HepG2 (cell line): Measurements from ENCODE around the gene MARCHF2. TPM values are rescaled to one million over a fixed set of nuclear protein-coding genes. Genes with fewer than 3 reads are reported as not detected.

Source experiments
- AGO2 ChIP-seq: fragments of 200-400 bp; formaldehyde crosslinking; optimal IDR thresholded peaks from 2 replicates; pipeline ENCODE3; 2017; ENCODE audit warnings: mild to moderate bottlenecking, low read depth, low read length, moderate library complexity
- BATF2 ChIP-seq: sonication (generic); formaldehyde crosslinking; IDR thresholded peaks from 2 replicates; pipeline ENCODE4 v1.8.0; 2022; ENCODE audit warnings: mild to moderate bottlenecking, missing genetic modification reagents, moderate library complexity
- DZIP1 ChIP-seq: sonication (generic); formaldehyde crosslinking; IDR thresholded peaks from 2 replicates; pipeline ENCODE4 v1.5.0; 2020; ENCODE audit warnings: mild to moderate bottlenecking, missing genetic modification reagents
- FLYWCH1 ChIP-seq: sonication (generic); formaldehyde crosslinking; IDR thresholded peaks from 2 replicates; pipeline ENCODE4 v1.8.1; 2023; ENCODE audit warnings: mild to moderate bottlenecking, missing genetic modification reagents
- HNRNPK ChIP-seq: fragments of 200-400 bp; formaldehyde crosslinking; IDR thresholded peaks from 2 replicates; pipeline ENCODE4 v1.6.1; 2018; ENCODE audit warnings: low read length, low read depth, moderate library complexity, mild to moderate bottlenecking; ENCODE audit not compliant: poor library complexity, severe bottlenecking
- MBNL3 ChIP-seq: fragments of 250-450 bp; sonication (Bioruptor Pico); conservative IDR thresholded peaks from 2 replicates; pipeline ENCODE4 v1.8.0; 2022; ENCODE audit warnings: mild to moderate bottlenecking, inconsistent platforms
- MTA3 ChIP-seq: sonication (generic); formaldehyde crosslinking; IDR thresholded peaks from 2 replicates; pipeline ENCODE4 v1.4.0; 2020; ENCODE audit warnings: missing genetic modification reagents
- ONECUT2 ChIP-seq: sonication (generic); formaldehyde crosslinking; IDR thresholded peaks from 2 replicates; pipeline ENCODE4 v1.4.0; 2020; ENCODE audit warnings: missing genetic modification reagents
- PRPF4 ChIP-seq: fragments of 200-400 bp; formaldehyde crosslinking; IDR thresholded peaks from 2 replicates; pipeline ENCODE4 v1.6.1; 2016; ENCODE audit warnings: low read length, low read depth; ENCODE audit not compliant: poor library complexity, severe bottlenecking
- REL ChIP-seq: sonication (generic); formaldehyde crosslinking; conservative IDR thresholded peaks from 2 replicates; pipeline ENCODE4 v1.8.0; 2022; ENCODE audit warnings: mild to moderate bottlenecking, missing genetic modification reagents, moderate library complexity
- RFX1 ChIP-seq: fragments of 450-650 bp; IDR thresholded peaks from 2 replicates; pipeline ENCODE4 v1.6.1; 2017
- RXRA ChIP-seq: sonication (generic); formaldehyde crosslinking; IDR thresholded peaks from 2 replicates; pipeline ENCODE4 v1.5.1; 2020; ENCODE audit warnings: missing genetic modification reagents
- SAP130 ChIP-seq: IDR thresholded peaks from 2 replicates; pipeline ENCODE4 v1.6.1; 2016; ENCODE audit warnings: low read depth
- SETDB1 ChIP-seq: sonication (generic); formaldehyde crosslinking; IDR thresholded peaks from 2 replicates; pipeline ENCODE4 v1.5.1; 2020; ENCODE audit warnings: missing genetic modification reagents, mild to moderate bottlenecking, borderline replicate concordance
- THAP11 ChIP-seq: IDR thresholded peaks from 2 replicates; pipeline ENCODE4 v1.6.1; 2016; ENCODE audit warnings: missing biosample characterization, missing genetic modification reagents
- THAP8 ChIP-seq: sonication (generic); formaldehyde crosslinking; IDR thresholded peaks from 2 replicates; pipeline ENCODE4 v1.5.1; 2020; ENCODE audit warnings: missing genetic modification reagents, mild to moderate bottlenecking, borderline replicate concordance
- ZMYM2 ChIP-seq: sonication (generic); formaldehyde crosslinking; IDR thresholded peaks from 2 replicates; pipeline ENCODE4 v1.8.0; 2022; ENCODE audit warnings: mild to moderate bottlenecking, missing genetic modification reagents
- ZNF17 ChIP-seq: sonication (generic); formaldehyde crosslinking; IDR thresholded peaks from 2 replicates; pipeline ENCODE4 v1.5.0; 2020; ENCODE audit warnings: mild to moderate bottlenecking, missing genetic modification reagents
- ZNF24 ChIP-seq: fragments of 450-650 bp; IDR thresholded peaks from 2 replicates; pipeline ENCODE4 v1.6.1; 2017; ENCODE audit warnings: antibody characterized with exemption, mild to moderate bottlenecking
- ZNF276 ChIP-seq: sonication (generic); formaldehyde crosslinking; IDR thresholded peaks from 2 replicates; pipeline ENCODE4 v1.4.0; 2020; ENCODE audit warnings: mild to moderate bottlenecking, low read depth, missing genetic modification reagents
- ZNF546 ChIP-seq: sonication (generic); formaldehyde crosslinking; conservative IDR thresholded peaks from 2 replicates; pipeline ENCODE4 v1.8.1; 2023; ENCODE audit warnings: mild to moderate bottlenecking, missing genetic modification reagents
- ZNF879 ChIP-seq: sonication (generic); formaldehyde crosslinking; IDR thresholded peaks from 2 replicates; pipeline ENCODE4 v1.8.1; 2023; ENCODE audit warnings: missing genetic modification reagents
- polyA plus RNA-seq, 8 experiments: library from polyadenylated mRNA; depleted of rRNA in 3 of 8; stranded (reverse) in 7 of 8; unstranded in 1 of 8; fragments of >200 nt; fragmentation: Illumina TruSeq in 4 of 8; extraction: Trizol in 4 of 8; gene quantifications; 2 replicates each; pipeline versions ENCODE4 v1.2.1 to v1.2.3, GENCODE V29; 2011 to 2016; ENCODE audit warnings: low read depth in 4 of 8, missing spikeins in 1 of 8, mixed read lengths in 1 of 8; ENCODE audit not compliant: insufficient read depth in 1 of 8
- total RNA-seq, 5 experiments: library from RNA; depleted of rRNA; stranded (reverse); fragments of >200 nt; fragmentation: Illumina TruSeq; extraction: Trizol; gene quantifications; 2 replicates each; pipeline ENCODE4 v1.2.3, GENCODE V29; 2016; ENCODE audit warnings: low read depth in 1 of 5
- TF ChIP-seq, protein P1 (sequence below): sonication (generic); formaldehyde crosslinking; IDR thresholded peaks from 2 replicates; pipeline ENCODE4 v1.5.0; 2020; ENCODE audit warnings: missing genetic modification reagents
- TF ChIP-seq, protein P2 (sequence below): sonication (generic); formaldehyde crosslinking; IDR thresholded peaks from 2 replicates; pipeline ENCODE4 v1.5.0; 2020; ENCODE audit warnings: missing genetic modification reagents

The MARCHF2 gene
- total and polyA plus RNA-seq, 2 of the 13 experiments (the other 11 are each of a cell fraction or from before 2014, with no cell fraction given), result 12.7 to 13.0 TPM

GRCh38 chr19:8367327-8368001 is 45.6 kb upstream of the MARCHF2 start (continued):
- TF ChIP-seq BATF2 (CRISPR knock-in tag) (no peak), SAP130 (CRISPR knock-in tag) (no peak), ZMYM2 (CRISPR knock-in tag) (no peak), SETDB1 (CRISPR knock-in tag) (no peak), THAP11 (CRISPR knock-in tag) (no peak), ZNF546 (CRISPR knock-in tag) (no peak), AGO2 (peak; percentile 57), ZNF17 (CRISPR knock-in tag) (no peak), ZNF879 (no peak), MTA3 (CRISPR knock-in tag) (no peak), THAP8 (CRISPR knock-in tag) (no peak), HNRNPK (no peak), FLYWCH1 (CRISPR knock-in tag) (no peak), RXRA (peak; percentile 86), ZNF276 (CRISPR knock-in tag) (no peak), RFX1 (no peak), REL (no peak), ONECUT2 (CRISPR knock-in tag) (no peak), MBNL3 (CRISPR knock-in tag) (no peak), DZIP1 (no peak), ZNF24 (peak; percentile 89), PRPF4 (no peak)
- TF ChIP-seq, protein P1, sequence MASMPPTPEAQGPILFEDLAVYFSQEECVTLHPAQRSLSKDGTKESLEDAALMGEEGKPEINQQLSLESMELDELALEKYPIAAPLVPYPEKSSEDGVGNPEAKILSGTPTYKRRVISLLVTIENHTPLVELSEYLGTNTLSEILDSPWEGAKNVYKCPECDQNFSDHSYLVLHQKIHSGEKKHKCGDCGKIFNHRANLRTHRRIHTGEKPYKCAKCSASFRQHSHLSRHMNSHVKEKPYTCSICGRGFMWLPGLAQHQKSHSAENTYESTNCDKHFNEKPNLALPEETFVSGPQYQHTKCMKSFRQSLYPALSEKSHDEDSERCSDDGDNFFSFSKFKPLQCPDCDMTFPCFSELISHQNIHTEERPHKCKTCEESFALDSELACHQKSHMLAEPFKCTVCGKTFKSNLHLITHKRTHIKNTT (CRISPR knock-in tag), result no peak
- TF ChIP-seq, protein P2, sequence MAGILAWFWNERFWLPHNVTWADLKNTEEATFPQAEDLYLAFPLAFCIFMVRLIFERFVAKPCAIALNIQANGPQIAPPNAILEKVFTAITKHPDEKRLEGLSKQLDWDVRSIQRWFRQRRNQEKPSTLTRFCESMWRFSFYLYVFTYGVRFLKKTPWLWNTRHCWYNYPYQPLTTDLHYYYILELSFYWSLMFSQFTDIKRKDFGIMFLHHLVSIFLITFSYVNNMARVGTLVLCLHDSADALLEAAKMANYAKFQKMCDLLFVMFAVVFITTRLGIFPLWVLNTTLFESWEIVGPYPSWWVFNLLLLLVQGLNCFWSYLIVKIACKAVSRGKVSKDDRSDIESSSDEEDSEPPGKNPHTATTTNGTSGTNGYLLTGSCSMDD (CRISPR knock-in tag), result no peak
